Forelimb muscle (tissue), 1 donor: ENCODE measurements around the gene ZNF496. TPM values are rescaled to one million over a fixed set of nuclear protein-coding genes. Genes with fewer than 3 reads are reported as not detected.

Experiments
- DNase-seq: peaks from one replicate; pipeline ENCODE4 v3.0.0-alpha.2; 2013; ENCODE audit warnings: low read depth
- polyA plus RNA-seq: library from polyadenylated mRNA; unstranded; fragments of 120-200 nt; gene quantifications from one replicate; pipeline ENCODE4 v1.2.1, GENCODE V29; 2013; ENCODE audit not compliant: insufficient read length

ZNF496 gene
- polyA plus RNA-seq, 1 donor = 32.9 TPM

- no peak for DNase-seq
Observed at GRCh38 chr1:247328311-247328710, 3.4 kb downstream of the ZNF496 start.

- DNase-seq = no peak
Observed at GRCh38 chr1:247326411-247327130, 5.1 kb downstream of the ZNF496 start.

GRCh38 chr1:247324923-247325322 lies 6.7 kb downstream of the ZNF496 start:
- DNase-seq = no peak

GRCh38 chr1:247324204-247324787 lies 7.4 kb downstream of the ZNF496 start:
- no peak for DNase-seq

GRCh38 chr1:247322849-247323586 lies 8.6 kb downstream of the ZNF496 start:
- DNase-seq = no peak

- DNase-seq = no peak
Observed at GRCh38 chr1:247322442-247322841, 9.2 kb downstream of the ZNF496 start.

- DNase-seq = no peak
Observed at GRCh38 chr1:247317702-247318101, 14.0 kb downstream of the ZNF496 start.

GRCh38 chr1:247316590-247317197 lies 15.0 kb downstream of the ZNF496 start:
- DNase-seq = no peak

- DNase-seq = no peak
Observed at GRCh38 chr1:247304031-247304430, 27.6 kb downstream of the ZNF496 start.

- no peak for DNase-seq
Observed at GRCh38 chr1:247303216-247303615, 28.5 kb downstream of the ZNF496 start.

GRCh38 chr1:247301176-247301540 lies 30.5 kb downstream of the ZNF496 start:
- DNase-seq = no peak

- no peak for DNase-seq
Observed at GRCh38 chr1:247300491-247301175, 31.0 kb downstream of the ZNF496 start.

GRCh38 chr1:247299723-247300381 lies 31.8 kb downstream of the ZNF496 start:
- DNase-seq = no peak

- DNase-seq = no peak
Observed at GRCh38 chr1:247298701-247299100, 33.0 kb downstream of the ZNF496 start.

GRCh38 chr1:247298124-247298481 lies 33.6 kb downstream of the ZNF496 start:
- DNase-seq = no peak

GRCh38 chr1:247297263-247298123 lies 34.2 kb downstream of the ZNF496 start:
- DNase-seq = no peak

GRCh38 chr1:247296599-247297180 lies 35.0 kb downstream of the ZNF496 start:
- no peak for DNase-seq

GRCh38 chr1:247295746-247296145 lies 35.9 kb downstream of the ZNF496 start:
- DNase-seq = no peak

GRCh38 chr1:247295274-247295684 lies 36.4 kb downstream of the ZNF496 start:
- DNase-seq = no peak

GRCh38 chr1:247294282-247294681 lies 37.4 kb downstream of the ZNF496 start:
- DNase-seq = no peak
